HG03460 (cell line): ENCODE results near the gene NT5C1B.

Source experiments
- ATAC-seq: cut with Tn5 transposase; IDR thresholded peaks from one replicate; pipeline ENCODE4 v1.9.1; 2021; ENCODE audit not compliant: unreplicated experiment

The NT5C1B gene

GRCh38 chr2:18600255-18600613, 10.9 kb upstream of the NT5C1B start:
- ATAC-seq: no peak

GRCh38 chr2:18599509-18600254, 10.3 kb upstream of the NT5C1B start:
- ATAC-seq: no peak

GRCh38 chr2:18598848-18599484, 9.6 kb upstream of the NT5C1B start:
- ATAC-seq: no peak

- ATAC-seq: no peak
These were observed 8.2 kb upstream of the NT5C1B start for GRCh38 chr2:18597618-18598017.

GRCh38 chr2:18596993-18597392, 7.6 kb upstream of the NT5C1B start:
- ATAC-seq: no peak

GRCh38 chr2:18593496-18593895, 4.1 kb upstream of the NT5C1B start:
- ATAC-seq: no peak

GRCh38 chr2:18592372-18592771, 3.0 kb upstream of the NT5C1B start:
- no peak for ATAC-seq

- no peak for ATAC-seq
These were observed 567 bp downstream of the NT5C1B start for GRCh38 chr2:18588802-18589201.

GRCh38 chr2:18588049-18588448, 1.3 kb downstream of the NT5C1B start:
- ATAC-seq: no peak

- ATAC-seq: no peak
These were observed 3.8 kb downstream of the NT5C1B start for GRCh38 chr2:18585526-18585925.

GRCh38 chr2:18584608-18584954, 4.8 kb downstream of the NT5C1B start:
- no peak for ATAC-seq

GRCh38 chr2:18583905-18584607, 5.3 kb downstream of the NT5C1B start:
- ATAC-seq: no peak

- no peak for ATAC-seq
These were observed 8.8 kb downstream of the NT5C1B start for GRCh38 chr2:18580606-18581005.

GRCh38 chr2:18578033-18578432, 11.3 kb downstream of the NT5C1B start:
- ATAC-seq: no peak

- ATAC-seq: no peak
These were observed 23.1 kb downstream of the NT5C1B start for GRCh38 chr2:18566145-18566769.

- no peak for ATAC-seq
These were observed 28.6 kb downstream of the NT5C1B start for GRCh38 chr2:18560797-18561085.

- ATAC-seq: peak; percentile 93
These were observed 29.2 kb downstream of the NT5C1B start, which contains the start of gene RDH14 for GRCh38 chr2:18560031-18560796. RDH14 (minus strand) TSS chr2:18560653; CDS start chr2:18560572, 81 bp downstream.

GRCh38 chr2:18559531-18560030, 29.8 kb downstream of the NT5C1B start:
- no peak for ATAC-seq

GRCh38 chr2:18558458-18558857, 30.9 kb downstream of the NT5C1B start:
- ATAC-seq: no peak

- ATAC-seq: no peak
These were observed 32.2 kb downstream of the NT5C1B start for GRCh38 chr2:18557121-18557520.
